Activated CD8-positive, alpha-beta memory T cell treated with anti-CD3 and anti-CD28 coated beads, Interleukin-2, amount 50 U/mL, for 24 hours (primary cell): ENCODE measurements around the gene SLC35B2.
"Not testable (repeated sequence)": the region's sequence is repeated elsewhere in the genome, so short reads cannot be mapped to it uniquely, and the experiment has no call there.

Experiments used
- DNase-seq: peaks from one replicate; pipeline ENCODE4 v3.0.0-alpha.2; 2020; ENCODE audit errors: extremely low read depth

The SLC35B2 gene

DNA sequence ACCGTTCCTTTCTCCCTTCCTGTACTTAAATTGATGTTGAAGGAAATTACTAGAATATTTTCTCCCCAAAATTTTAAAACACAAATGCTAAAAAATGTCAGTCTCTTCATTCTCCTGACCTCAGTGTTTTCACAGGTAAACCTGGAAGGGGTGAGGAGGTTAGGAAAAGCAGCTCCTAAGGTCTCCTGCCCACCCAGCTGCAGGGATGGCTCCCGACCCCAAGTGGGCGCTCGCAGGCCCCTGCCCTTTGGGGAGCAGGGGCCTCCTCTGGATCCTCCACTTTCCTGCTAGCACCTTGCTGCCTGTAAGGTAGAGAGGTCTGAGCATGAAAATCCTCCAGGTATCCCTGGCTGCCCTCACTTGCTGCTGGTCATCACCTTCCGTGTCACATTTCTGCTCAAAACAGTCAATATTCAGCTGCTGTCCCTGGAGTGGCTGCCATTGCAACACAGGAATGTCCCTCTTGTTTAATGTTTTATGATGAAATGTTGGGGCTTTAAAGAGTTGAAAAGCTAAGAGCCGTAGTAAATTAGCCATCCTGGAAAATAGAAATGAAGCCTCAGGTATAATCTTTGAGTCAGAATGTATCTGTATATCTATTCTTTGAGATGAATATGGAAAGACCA is 21.3 kb downstream of the SLC35B2 start:
- no peak for DNase-seq

DNA sequence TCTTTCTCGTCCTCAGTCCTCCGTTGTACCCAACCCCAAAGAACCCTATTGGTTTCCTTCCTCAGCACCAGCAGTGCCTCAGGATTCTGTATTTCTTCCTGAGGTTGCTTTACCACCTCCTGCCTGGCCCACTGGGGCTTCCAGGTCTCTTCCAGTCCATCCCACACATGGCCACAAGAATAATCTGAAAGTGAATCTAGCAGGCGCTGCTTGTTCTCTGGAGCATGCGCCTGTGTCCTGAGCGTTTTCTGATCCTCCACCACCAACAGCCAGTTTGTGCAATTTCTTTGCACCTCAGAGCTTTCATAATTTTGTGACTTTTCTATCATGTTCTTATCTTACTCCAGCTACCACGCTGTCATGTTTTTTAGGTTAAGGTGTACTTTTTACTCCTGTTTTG is 22.1 kb downstream of the SLC35B2 start:
- DNase-seq = no peak

DNA sequence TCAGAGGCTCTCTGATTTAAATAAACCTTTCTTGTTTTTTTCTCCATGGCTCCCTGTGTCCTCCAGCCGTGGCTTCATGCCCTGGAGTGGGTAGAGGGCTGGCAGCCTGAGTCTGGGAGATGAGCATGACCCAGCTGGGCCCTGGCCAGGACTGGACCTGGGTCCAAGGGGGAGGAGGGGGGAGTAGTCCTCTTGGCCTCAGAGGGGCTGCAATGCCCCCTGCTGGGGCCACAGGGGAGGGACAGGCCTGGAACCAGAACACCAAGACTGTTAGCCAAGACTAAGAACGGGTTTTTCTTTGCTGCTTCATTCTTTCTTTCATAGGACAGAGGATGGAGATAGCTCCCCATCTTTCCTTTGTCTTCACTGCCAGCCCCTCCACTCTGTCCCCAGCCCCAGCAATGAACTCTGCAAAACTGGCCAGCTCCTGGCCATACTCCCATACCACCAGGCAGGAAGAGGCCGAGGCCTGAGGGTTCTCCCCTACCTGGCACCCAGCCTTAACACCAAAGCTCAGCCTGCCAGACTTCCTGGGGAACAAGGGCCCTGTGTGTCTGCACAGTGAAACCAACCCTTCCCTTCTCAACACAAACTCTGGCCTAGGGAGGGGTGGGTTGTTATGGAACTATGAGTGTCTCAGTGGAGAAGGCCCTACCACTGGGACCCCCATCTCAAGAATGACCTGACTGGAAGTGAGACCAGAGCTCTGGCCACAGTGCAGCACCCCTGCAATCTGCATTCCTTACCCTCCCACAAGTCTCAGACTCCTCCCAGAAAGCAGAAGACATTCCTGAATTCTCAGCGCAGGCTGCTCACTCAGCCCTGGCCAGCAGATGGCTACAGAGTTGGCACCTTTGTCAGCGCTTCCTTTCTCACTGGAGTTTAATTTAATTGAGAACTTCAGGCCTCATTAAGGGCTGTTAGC is 23.0 kb downstream of the SLC35B2 start:
- DNase-seq = no peak

DNA sequence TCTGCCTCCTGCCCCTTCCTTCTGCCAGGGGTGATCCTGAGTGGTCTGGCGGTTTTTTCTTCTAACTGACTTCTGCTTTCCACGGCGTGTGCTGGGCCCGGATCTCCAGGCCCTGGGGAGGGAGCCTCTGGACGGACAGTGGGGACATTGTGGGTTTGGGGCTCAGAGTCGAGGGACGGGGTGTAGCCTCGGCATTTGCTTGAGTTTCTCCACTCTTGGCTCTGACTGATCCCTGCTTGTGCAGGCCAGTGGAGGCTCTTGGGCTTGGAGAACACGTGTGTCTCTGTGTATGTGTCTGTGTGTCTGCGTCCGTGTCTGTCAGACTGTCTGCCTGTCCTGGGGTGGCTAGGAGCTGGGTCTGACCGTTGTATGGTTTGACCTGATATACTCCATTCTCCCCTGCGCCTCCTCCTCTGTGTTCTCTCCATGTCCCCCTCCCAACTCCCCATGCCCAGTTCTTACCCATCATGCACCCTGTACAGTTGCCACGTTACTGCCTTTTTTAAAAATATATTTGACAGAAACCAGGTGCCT is 23.7 kb downstream of the SLC35B2 start:
- no peak for DNase-seq

DNA sequence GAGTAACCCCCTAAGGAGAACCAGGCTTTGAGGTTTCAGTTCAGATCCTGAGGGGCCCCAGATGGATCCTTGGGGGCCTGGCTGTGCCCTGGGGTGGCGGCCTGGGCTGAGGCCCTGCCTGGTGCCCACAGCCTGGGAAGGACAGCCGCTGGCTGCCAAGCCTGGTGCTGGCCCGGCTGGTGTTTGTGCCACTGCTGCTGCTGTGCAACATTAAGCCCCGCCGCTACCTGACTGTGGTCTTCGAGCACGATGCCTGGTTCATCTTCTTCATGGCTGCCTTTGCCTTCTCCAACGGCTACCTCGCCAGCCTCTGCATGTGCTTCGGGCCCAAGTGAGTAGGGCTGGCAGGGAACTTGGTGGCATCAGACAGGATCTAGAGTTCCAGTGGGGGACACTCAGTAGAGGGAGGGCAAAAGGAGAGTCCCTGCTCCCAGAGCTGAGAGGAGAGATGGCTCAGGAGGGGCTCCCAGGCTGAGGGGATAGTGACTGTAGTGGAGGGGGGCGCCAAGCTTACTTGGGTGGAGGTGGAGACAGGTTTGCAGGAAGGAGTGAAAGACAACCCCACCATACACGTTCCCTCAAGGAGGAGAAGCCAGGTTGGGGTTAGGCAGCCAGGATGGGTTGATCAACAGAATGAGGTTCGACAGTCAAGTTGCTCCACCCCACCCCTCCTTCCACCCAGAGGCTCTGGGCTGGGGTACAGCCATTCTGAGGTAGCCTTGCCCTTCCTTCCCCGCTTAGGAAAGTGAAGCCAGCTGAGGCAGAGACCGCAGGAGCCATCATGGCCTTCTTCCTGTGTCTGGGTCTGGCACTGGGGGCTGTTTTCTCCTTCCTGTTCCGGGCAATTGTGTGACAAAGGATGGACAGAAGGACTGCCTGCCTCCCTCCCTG is 24.4 kb downstream of the SLC35B2 start:
- DNase-seq = no peak

DNA sequence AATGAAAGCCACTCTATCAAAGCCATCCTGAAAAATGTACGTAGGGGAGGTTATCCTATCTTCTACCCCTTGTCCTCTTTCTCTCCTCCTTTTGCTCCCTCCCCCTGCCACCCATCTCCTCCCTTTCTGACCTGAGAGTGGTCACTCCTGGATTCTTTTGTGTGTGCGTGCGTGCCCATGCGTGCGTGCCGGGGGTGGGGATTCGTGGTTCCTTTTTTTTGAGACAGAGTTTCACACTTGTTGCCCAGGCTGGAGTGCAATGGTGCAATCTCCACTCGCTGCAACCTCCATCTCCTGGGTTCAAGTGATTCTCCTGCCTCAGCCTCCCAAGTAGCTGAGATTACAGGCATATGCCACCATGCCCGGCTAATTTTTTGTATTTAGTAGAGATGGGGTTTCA is 25.9 kb downstream of the SLC35B2 start:
- not testable (repeated sequence) for DNase-seq

DNA sequence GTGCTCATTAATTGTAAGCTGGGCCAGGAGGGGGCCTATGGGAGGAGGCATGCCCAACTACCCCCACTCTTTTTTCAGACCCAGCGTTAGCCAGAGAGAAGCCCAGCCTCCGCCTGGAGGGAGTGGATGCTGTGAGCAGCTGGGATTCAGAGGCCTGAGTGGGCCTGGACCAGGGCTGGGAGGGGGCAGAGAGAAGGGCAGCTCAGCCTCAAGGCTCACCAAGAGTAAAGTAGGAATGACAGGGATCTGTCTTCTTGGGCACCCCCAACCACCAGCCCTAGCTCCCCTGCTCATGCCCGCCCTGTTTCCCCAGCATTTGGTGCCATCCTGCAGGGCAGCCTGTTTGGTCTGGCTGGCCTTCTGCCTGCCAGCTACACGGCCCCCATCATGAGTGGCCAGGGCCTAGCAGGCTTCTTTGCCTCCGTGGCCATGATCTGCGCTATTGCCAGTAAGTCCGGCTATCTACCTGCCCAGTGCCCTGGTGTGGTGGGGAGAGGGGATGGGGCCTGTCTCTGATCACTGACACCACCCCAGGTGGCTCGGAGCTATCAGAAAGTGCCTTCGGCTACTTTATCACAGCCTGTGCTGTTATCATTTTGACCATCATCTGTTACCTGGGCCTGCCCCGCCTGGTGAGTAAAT is 27.2 kb downstream of the SLC35B2 start:
- DNase-seq = no peak

DNA sequence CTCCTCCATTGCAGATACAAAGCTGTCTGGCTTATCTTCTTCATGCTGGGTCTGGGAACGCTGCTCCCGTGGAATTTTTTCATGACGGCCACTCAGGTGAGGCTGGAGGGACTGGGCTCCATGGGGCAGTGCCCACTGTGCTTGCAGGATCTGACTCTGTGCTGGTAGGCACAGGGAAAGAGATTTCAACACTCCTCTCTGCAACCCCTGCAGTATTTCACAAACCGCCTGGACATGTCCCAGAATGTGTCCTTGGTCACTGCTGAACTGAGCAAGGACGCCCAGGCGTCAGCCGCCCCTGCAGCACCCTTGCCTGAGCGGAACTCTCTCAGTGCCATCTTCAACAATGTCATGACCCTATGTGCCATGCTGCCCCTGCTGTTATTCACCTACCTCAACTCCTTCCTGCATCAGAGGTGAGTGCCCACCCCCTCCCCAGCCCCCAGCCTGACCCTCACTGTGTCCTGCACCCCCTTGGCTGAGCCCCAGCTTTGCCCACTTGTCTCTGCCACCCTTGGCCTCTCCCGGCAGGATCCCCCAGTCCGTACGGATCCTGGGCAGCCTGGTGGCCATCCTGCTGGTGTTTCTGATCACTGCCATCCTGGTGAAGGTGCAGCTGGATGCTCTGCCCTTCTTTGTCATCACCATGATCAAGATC is 27.8 kb downstream of the SLC35B2 start:
- DNase-seq = no peak

DNA sequence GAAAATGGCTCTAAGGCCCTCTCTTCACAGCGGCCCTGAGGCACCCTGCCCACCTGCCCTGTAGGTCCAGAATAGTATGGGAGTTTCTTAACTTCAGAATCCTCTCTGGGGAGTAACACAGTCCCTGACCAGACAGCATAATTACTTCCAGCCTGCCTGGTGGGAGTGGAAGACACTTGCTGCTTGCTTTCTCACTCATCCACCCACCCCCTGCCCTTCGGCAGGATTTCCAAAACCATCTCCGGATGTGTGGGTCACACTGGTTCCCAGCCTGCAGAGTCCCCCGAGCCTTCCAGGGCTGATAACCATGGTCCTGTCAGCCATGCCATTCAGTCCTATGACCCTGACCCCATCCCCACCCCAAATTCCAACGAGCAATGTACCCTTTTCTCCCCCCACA is 28.5 kb downstream of the SLC35B2 start:
- no peak for DNase-seq

DNA sequence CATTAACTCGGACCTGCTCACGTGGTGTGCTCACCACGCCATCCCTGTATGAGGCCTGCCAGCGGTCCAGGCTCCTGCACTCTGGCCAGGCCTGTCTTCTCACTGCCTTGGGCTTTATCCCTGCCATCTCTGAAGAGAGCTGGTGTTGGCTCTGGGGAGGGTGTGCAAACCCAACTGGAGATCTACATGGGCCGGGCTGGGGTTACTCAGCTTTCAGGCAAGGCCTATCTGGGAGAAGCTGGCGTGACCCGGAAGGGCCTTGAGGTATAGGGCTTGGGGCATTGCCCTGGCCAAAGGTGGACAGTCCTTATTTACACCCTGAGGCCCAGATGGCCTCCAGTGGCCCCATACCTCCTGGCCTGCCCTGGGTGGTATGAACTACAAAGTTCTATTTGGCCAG is 28.9 kb downstream of the SLC35B2 start:
- no peak for DNase-seq

DNA sequence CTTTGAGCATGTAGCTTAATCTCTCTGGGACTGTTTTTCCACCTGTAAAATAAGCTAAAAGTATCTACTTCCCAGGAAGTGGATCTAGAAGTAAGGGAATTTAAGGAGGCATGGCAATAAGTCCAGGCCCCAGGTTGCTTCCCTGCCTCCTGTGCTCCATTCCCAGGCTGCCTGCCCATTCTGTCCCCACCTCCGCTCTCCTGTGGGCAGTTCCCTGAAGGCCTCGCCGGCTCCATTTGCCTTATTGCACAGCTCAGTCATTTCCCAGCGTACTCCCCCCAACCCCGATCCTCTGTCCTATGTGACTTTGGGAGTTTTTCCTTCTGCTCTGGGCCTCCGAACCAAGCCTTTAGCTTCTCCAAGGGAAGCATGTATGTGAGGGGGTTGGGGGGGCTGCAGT is 29.3 kb downstream of the SLC35B2 start:
- DNase-seq = no peak

DNA sequence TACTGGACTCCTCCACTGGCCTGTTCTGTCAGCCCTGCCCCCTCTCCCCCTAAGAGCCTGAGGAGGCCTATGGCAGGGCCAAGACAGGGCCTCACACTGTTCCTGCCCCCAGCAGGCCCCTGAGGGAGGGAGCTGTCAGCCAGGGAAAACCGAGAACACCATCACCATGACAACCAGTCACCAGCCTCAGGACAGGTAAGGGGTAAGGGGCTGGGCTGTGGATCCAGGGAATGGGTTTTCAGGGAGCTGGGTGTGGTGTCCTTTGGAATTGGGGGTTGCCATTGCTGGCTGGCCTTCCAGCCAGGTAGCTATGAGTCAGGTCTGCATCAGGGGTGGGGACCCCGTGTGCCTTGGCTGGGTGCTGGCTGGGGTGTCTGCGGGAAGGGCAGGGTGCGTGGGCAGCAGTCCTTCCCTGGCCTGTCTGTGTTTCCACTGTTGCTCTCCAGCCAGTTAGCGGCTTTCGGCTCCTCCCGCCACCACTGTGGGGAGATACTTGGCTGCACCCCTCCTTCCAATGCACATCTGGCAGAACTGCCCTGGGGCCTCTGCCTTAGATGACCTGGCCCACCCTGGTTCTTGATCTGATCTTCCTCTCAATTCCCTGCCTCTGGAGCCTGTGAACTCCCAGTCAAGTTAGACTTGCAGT is 30.1 kb downstream of the SLC35B2 start:
- DNase-seq = no peak

DNA sequence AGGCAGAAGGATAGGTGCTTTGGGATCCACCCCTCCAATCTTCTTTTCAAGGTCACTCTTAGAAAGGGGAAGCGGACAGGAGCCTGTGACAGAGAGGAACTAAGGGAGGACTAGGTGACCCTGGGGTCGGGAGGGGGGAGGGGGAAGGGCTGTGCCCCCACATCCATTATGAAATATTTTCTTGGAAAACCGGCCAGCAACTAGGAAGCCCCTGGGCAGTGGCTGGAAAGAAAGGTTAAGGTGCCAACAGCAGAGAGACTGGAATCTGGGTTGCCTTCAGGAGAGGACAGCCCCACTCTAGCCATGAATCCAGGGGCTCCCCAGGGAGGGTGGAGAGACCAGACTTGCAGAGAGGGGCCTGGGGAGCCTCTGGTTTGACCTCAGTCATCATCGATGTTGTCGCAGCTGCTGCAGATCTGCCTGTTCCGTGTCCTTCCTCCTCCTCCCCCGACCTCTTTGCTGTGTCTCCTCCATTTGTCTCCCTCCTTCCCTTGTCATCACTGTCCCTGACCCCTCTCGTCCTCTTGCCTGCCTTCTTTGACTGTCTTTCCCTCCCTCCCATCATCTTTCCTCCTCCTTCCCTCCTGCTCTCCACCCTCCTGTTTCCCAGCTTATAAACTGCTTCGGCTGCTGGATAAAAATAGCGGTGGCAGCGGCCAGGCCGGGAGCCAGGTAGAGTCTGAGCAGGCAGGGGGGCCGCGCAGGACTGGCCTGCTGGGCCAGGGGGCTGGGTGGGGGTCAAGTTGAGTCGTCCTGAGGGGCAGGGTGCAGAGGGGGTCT is 30.8 kb downstream of the SLC35B2 start:
- DNase-seq = no peak

DNA sequence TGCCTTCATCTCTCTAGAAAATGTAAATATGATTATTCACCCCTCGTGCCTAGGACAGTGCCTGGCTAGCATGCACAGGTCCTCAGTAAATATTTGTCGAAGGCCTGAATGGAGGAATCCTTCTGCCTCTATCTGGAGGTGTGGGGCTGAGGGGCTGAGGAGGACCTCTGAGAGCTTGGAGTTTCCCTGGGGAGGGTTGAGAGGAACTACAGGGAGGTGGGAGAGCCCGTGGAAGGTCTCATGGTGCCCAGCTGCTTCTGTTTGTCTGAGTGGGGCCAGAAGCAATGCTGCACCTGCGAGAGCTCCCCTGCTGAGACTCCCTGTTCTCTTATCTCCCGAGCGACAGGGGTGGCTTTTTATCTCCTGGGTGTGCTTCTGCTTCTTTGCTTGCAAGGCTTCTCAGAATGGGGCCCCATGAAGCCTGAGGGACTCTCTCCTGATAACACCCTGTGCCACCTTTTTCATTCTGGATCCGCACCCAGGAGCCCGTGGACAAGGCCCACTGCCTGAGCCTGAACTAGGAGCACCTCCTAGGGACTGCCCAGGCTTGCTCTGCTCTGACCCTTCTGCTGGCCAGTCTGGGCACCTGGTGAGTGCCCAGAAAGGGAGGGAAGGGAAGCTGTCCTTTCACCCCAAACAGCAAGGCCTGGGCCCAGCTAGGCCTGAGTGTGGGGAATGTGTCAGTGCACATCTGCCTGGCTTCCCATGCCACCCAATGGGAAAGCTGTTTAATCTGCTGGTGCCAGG is 31.6 kb downstream of the SLC35B2 start:
- DNase-seq = no peak

DNA sequence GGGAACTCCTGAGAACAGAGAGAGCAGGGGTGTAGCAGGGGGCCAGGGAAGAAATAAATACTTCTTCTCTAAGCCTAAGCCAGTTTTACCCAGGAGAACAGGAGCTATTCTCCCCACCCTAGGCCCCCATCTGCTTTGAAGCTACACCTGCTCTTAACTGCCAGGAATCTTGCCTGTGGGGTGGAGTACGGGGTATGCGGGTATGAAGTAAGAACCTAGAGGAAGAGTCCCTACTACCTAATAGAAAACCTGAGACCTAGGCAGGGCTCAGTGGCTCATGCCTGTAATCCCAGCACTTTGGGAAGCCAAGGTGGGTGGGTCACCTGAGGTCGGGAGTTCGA is 32.4 kb downstream of the SLC35B2 start:
- no peak for DNase-seq

DNA sequence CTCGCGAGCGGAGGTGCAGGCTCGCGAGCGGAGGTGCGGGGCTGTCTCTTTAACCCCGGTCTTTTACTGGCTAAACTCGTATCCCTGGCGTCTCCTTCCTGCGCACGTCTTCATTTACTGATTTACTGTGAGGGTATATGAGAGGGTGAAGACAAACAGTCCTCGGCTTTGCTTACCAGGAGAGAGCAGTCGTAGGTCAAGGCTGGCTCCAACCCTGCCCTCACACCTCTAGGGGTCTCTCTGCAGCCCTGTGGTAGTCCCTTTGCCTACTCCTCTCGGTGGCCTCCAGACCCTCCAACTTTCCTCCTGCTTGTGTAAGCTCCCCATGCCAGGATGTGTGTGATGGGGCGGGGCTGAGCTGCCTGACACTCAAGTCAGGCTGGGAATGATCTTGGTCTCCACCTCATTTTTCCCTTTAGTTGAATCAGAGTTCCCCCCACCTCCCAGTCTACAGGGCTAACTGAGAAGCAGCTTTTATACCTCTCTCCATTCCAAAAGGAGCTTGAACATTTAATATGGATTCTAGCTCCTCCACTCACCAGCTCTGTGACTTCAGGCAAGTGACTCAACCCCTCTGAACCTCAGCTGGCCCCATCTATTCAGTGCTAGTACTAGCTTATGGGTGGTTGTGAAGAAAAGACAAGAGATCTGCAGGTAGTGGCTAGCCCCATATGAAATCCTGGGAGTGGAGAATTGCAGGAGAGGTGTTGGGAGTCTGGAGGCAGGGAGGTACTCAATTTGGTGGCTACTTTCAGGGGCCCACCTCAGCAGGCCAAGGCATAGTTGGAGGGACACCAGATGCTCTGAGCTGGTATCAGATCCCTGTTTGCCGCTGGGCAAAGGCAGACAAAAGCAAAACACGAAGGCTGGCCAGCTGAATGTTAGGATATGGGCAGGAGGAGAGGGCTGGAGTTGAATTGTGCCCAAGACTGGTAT is 33.0 kb downstream of the SLC35B2 start:
- DNase-seq = no peak

DNA sequence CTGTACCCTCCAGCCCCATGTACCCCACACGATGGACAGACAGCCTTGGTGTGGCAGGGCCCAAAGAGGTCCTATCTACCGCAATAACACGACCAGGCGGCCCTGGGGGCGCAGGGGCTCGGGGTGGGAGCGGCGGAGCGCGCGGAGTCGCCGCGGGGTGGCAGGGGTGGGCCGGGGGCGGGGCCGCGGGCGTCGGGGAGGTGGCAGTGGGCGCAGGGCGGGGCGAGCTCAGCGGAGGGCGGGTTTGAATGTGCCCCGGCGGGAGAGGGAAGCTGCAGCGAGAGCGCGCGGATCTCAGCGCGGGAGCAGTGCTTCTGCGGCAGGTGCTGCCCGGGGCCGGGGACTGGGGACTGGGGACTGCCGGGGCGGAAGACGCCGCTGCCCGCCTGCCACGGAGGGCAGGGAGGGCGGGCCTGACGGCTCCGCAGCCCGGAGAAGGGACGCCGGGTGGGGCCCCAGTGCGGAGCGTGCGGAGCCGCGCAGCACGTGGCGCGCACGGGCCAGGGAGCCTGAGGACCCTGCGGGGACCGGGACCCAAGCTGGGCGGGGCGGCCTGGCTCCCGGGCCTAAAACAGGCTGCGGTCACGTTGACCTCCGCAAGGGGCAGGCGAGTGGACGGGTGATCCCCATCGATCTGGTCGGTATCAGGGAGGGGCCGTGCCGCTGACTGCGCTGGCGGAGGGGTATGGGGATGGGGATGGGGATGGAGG is 33.9 kb downstream of the SLC35B2 start, which contains the start of gene SLC29A1:
Gene SLC29A1, plus strand, starts transcription at position 277 of the 710 bp plus-strand sequence. CDS start 3,719 bp downstream, outside the sequence.
- peak; percentile 44 for DNase-seq
